Glomerular visceral epithelial cell (primary cell): ENCODE measurements around the gene EXOC4.

Experiments used
- DNase-seq: peaks from one replicate; pipeline ENCODE4 v3.0.0-alpha.2; 2016; ENCODE audit errors: extremely low spot score

Gene EXOC4

GRCh38 chr7:133573554-133574265 lies 320.8 kb downstream of the EXOC4 start:
- no peak for DNase-seq

- no peak for DNase-seq
Observed at GRCh38 chr7:133575726-133576440, 323.0 kb downstream of the EXOC4 start.

GRCh38 chr7:133576612-133577168 lies 323.8 kb downstream of the EXOC4 start:
- DNase-seq = no peak

GRCh38 chr7:133582766-133583523 lies 330.1 kb downstream of the EXOC4 start:
- DNase-seq = peak; percentile 55

- DNase-seq = no peak
Observed at GRCh38 chr7:133583545-133584171, 330.8 kb downstream of the EXOC4 start.

GRCh38 chr7:133584956-133585668 lies 332.2 kb downstream of the EXOC4 start:
- no peak for DNase-seq

- DNase-seq = no peak
Observed at GRCh38 chr7:133586253-133586652, 333.4 kb downstream of the EXOC4 start.

- DNase-seq = no peak
Observed at GRCh38 chr7:133587903-133588302, 335.0 kb downstream of the EXOC4 start.

- DNase-seq = no peak
Observed at GRCh38 chr7:133590795-133591194, 337.9 kb downstream of the EXOC4 start.

- no peak for DNase-seq
Observed at GRCh38 chr7:133591704-133592340, 338.9 kb downstream of the EXOC4 start.

- no peak for DNase-seq
Observed at GRCh38 chr7:133593561-133593960, 340.7 kb downstream of the EXOC4 start.

- no peak for DNase-seq
Observed at GRCh38 chr7:133601617-133602016, 348.7 kb downstream of the EXOC4 start.

- DNase-seq = no peak
Observed at GRCh38 chr7:133602291-133602690, 349.4 kb downstream of the EXOC4 start.

GRCh38 chr7:133606991-133607390 lies 354.1 kb downstream of the EXOC4 start:
- DNase-seq = no peak

- DNase-seq = no peak
Observed at GRCh38 chr7:133609806-133610205, 356.9 kb downstream of the EXOC4 start.

GRCh38 chr7:133611955-133612354 lies 359.1 kb downstream of the EXOC4 start:
- DNase-seq = no peak

- no peak for DNase-seq
Observed at GRCh38 chr7:133613250-133613790, 360.4 kb downstream of the EXOC4 start.

- no peak for DNase-seq
Observed at GRCh38 chr7:133614251-133614650, 361.4 kb downstream of the EXOC4 start.

GRCh38 chr7:133618970-133619369 lies 366.1 kb downstream of the EXOC4 start:
- no peak for DNase-seq

GRCh38 chr7:133619491-133619890 lies 366.6 kb downstream of the EXOC4 start:
- no peak for DNase-seq
